ENCODE results near the gene PEAK3.

PEAK3 gene

DNA sequence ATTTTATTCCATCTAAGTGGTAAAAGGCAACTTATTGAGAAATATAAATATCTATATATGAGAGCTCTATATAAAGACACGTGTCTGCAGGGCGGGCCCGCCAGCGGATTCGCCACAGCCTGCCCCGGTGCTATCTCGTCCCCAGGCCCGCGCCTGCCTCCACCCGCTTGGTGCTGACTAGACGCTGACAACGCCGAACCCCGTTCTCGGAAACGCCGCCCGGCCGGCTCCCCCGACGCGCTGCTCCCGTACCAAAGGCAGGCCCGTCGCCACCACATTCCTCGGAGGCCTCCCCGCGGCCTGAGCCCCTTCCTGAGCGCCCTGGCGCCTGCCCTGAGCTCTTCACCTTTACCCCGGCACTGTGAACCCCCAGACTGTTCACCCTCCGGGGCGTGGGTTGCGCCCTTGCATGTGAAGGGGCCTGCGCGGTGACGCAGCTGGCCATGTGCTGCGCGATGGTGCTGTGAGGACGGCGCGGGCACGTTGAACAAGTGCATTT is 51.9 kb downstream of the PEAK3 start:
- no peak overlapping the region for H3K9ac ChIP-seq (ENCODE audit: low read length)
- H3K4me3 ChIP-seq (ENCODE audit: low read length): no peak overlapping the region
- no peaks in the 10 kb centered on the region for H3K9me3 ChIP-seq (ENCODE audit: control insufficient read depth, low read length)
- peaks cover 8% of the 10 kb centered on the region for H3K4me1 ChIP-seq (ENCODE audit: control insufficient read depth, insufficient read depth, low read length)
- peaks cover 66% of the 10 kb centered on the region for H3K36me3 ChIP-seq (ENCODE audit: control insufficient read depth, insufficient read depth, low read length, severe bottlenecking)
- no peaks in the 10 kb centered on the region for H3K27me3 ChIP-seq (replicated peaks; ENCODE audit: control insufficient read depth, insufficient read depth, low read length)
- no peak for DNase-seq (ENCODE audit: low read depth)

- Histone ChIP-seq H3K36me3 (ENCODE audit: control insufficient read depth, insufficient read depth, low read length, severe bottlenecking) (peaks cover 73% of the 10 kb centered on the region), H3K9ac (ENCODE audit: low read length) (no peak overlapping the region), H3K4me3 (ENCODE audit: low read length) (no peak overlapping the region), H3K4me1 (ENCODE audit: control insufficient read depth, insufficient read depth, low read length) (peaks cover 6% of the 10 kb centered on the region), H3K9me3 (ENCODE audit: control insufficient read depth, low read length) (no peaks in the 10 kb centered on the region), H3K27me3 (replicated peaks; ENCODE audit: control insufficient read depth, insufficient read depth, low read length) (no peaks in the 10 kb centered on the region)
- DNase-seq (ENCODE audit: low read depth): no peak
Observed at GRCh38 chr19:2229103-2230032, 52.6 kb downstream of the PEAK3 start.

DNA sequence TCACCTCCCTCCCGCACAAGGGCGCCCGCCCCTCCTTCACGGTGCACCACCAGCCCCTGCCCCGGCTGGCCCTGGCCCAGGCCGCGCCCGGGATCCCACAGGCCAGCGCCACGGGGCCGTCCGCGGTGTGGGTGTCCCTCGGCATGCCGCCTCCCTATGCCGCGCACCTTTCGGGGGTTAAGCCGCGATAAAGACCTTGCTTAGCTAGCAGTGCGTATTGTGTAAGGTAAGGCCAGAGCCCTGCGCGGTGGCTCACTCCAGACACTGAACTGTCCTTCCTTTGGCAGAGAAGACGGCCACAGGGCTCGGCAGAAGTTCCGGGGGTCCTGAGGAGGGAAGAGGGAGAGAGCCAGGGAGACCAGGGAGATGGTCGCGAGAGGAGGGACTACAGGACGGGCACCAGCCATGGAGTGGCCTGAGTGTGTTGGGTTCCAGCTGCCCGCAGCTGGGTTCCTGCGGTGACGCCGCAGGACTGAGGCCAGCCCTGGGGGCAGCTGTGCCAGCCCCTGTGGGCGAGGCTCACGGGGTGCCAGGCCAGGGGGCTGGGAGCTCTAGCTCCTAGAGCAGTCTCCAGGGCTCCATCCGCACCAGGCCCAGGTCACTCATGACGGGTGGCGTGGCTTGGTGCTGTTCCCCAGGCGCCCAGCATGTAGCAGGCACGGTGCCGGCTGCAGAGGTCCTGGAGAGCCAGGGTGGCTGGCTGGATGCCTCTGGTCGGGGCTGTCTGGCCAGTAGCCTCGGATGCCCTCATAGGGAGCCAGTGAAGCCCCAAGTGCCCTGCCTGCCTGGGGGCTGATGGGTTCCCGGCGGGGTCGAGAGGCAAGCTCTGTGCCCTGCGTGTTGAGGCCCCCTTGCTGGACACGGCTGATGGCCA is 53.6 kb downstream of the PEAK3 start:
- peaks cover 75% of the 10 kb centered on the region for H3K36me3 ChIP-seq (ENCODE audit: control insufficient read depth, insufficient read depth, low read length, severe bottlenecking)
- no peaks in the 10 kb centered on the region for H3K27me3 ChIP-seq (replicated peaks; ENCODE audit: control insufficient read depth, insufficient read depth, low read length)
- no peaks in the 10 kb centered on the region for H3K9me3 ChIP-seq (ENCODE audit: control insufficient read depth, low read length)
- H3K4me3 ChIP-seq (ENCODE audit: low read length): no peak overlapping the region
- H3K4me1 ChIP-seq (ENCODE audit: control insufficient read depth, insufficient read depth, low read length): peaks cover 4% of the 10 kb centered on the region
- no peak overlapping the region for H3K9ac ChIP-seq (ENCODE audit: low read length)
- no peak for DNase-seq (ENCODE audit: low read depth)

DNA sequence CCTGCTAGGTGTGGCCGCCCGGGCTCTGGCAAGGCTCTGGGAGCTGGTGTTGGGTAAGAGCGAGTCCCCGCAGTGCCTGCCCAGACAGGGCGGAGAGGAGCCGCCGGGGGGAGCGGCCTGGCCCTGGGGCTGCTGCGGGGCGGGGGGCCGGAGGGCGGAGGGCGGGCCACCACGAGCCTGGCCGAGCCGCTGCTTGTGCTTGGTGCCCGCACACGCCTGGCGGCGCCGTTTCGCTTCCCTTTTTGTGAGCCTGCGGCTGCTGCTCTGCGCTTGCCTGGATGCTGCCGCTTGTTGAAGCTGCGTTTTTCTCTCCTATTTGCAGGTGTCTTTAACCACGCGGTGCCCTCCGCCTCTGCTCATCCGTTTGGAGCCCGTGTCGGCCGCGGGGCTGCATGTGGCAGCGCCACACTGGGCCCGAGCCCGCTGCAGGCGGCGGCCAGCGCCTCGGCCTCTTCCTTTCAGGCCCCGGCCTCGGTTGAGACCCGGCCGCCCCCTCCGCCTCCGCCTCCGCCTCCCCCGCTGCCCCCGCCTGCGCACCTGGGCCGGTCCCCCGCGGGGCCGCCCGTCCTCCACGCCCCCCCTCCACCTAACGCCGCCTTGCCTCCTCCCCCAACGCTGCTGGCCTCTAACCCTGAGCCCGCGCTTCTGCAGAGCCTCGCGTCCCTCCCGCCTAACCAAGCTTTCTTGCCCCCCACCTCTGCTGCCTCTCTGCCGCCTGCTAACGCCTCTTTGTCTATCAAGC is 54.4 kb downstream of the PEAK3 start:
- no peak overlapping the region for H3K9ac ChIP-seq (ENCODE audit: low read length)
- no peak overlapping the region for H3K4me3 ChIP-seq (ENCODE audit: low read length)
- H3K9me3 ChIP-seq (ENCODE audit: control insufficient read depth, low read length): no peaks in the 10 kb centered on the region
- DNase-seq (ENCODE audit: low read depth): no peak
- peaks cover 67% of the 10 kb centered on the region for H3K36me3 ChIP-seq (ENCODE audit: control insufficient read depth, insufficient read depth, low read length, severe bottlenecking)
- H3K27me3 ChIP-seq (replicated peaks; ENCODE audit: control insufficient read depth, insufficient read depth, low read length): no peaks in the 10 kb centered on the region
- peaks cover 4% of the 10 kb centered on the region for H3K4me1 ChIP-seq (ENCODE audit: control insufficient read depth, insufficient read depth, low read length)

DNA sequence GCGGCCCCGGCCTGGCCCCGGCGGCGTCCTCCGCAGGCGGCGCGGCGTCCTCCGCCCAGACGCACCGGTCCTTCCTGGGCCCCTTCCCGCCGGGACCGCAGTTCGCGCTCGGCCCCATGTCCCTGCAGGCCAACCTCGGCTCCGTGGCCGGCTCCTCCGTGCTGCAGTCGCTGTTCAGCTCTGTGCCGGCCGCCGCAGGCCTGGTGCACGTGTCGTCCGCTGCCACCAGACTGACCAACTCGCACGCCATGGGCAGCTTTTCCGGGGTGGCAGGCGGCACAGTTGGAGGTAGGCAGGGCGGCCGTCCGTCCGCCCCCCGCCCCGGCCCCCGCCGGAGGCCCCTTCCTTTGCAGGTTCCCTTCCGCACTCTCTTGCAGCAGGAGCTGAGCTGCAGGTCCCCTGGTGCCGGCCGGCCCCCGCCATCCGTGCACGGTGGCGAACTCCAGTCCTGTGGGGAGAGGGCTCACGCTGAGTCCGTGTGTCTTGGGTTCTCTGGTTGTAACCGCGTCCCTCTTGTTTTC is 55.1 kb downstream of the PEAK3 start:
- Histone ChIP-seq H3K9me3 (ENCODE audit: control insufficient read depth, low read length) (no peaks in the 10 kb centered on the region), H3K4me3 (ENCODE audit: low read length) (no peak overlapping the region), H3K27me3 (replicated peaks; ENCODE audit: control insufficient read depth, insufficient read depth, low read length) (no peaks in the 10 kb centered on the region), H3K9ac (ENCODE audit: low read length) (no peak overlapping the region), H3K36me3 (ENCODE audit: control insufficient read depth, insufficient read depth, low read length, severe bottlenecking) (peaks cover 63% of the 10 kb centered on the region), H3K4me1 (ENCODE audit: control insufficient read depth, insufficient read depth, low read length) (peaks cover 4% of the 10 kb centered on the region)
- no peak for DNase-seq (ENCODE audit: low read depth)

GRCh38 chr19:2226051-2226839 is 55.7 kb downstream of the PEAK3 start:
- no peak for DNase-seq (ENCODE audit: low read depth)
- H3K4me1 ChIP-seq (ENCODE audit: control insufficient read depth, insufficient read depth, low read length): peaks cover 10% of the 10 kb centered on the region
- no peaks in the 10 kb centered on the region for H3K27me3 ChIP-seq (replicated peaks; ENCODE audit: control insufficient read depth, insufficient read depth, low read length)
- peaks cover 63% of the 10 kb centered on the region for H3K36me3 ChIP-seq (ENCODE audit: control insufficient read depth, insufficient read depth, low read length, severe bottlenecking)
- H3K4me3 ChIP-seq (ENCODE audit: low read length): no peak overlapping the region
- no peaks in the 10 kb centered on the region for H3K9me3 ChIP-seq (ENCODE audit: control insufficient read depth, low read length)
- H3K9ac ChIP-seq (ENCODE audit: low read length): no peak overlapping the region

DNA sequence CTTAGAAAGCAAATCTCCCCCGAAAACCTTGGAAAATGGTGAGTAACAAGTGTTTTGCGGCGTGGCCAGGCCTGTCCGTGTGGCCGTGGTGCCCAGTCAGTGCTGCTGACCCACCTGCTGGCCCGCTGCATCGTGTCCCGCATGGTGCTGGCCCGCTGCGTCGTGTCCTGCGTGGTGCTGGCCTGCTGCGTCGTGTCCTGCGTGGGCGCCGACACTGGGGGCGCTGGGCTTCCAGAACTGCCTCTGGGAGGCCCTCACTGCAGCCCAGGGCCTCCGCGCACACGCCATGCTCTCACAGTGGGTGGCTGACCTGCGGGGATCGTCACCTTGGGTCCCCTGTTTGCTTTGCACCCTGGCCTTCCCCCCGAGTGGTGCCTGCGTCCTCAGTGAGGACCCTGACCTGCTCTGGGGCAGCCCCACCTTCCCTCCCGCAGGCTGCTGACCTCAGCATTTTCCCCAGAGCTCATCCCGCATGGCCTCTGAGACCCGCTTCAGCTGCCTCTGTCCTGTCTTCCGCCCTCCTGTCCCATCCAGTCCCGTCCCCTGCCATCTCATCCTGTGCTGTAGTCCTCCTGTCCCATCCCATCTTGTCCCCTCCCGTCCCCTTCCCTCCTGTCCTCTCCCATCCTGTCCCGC is 56.4 kb downstream of the PEAK3 start:
- Histone ChIP-seq H3K4me3 (ENCODE audit: low read length) (no peak overlapping the region), H3K36me3 (ENCODE audit: control insufficient read depth, insufficient read depth, low read length, severe bottlenecking) (peaks cover 61% of the 10 kb centered on the region), H3K9ac (ENCODE audit: low read length) (no peak overlapping the region), H3K4me1 (ENCODE audit: control insufficient read depth, insufficient read depth, low read length) (peaks cover 14% of the 10 kb centered on the region), H3K9me3 (ENCODE audit: control insufficient read depth, low read length) (no peaks in the 10 kb centered on the region), H3K27me3 (replicated peaks; ENCODE audit: control insufficient read depth, insufficient read depth, low read length) (no peaks in the 10 kb centered on the region)
- no peak for DNase-seq (ENCODE audit: low read depth)

GRCh38 chr19:2224754-2225349 is 57.1 kb downstream of the PEAK3 start:
- Histone ChIP-seq H3K27me3 (replicated peaks; ENCODE audit: control insufficient read depth, insufficient read depth, low read length) (no peaks in the 10 kb centered on the region), H3K4me3 (ENCODE audit: low read length) (no peak overlapping the region), H3K9me3 (ENCODE audit: control insufficient read depth, low read length) (no peaks in the 10 kb centered on the region), H3K4me1 (ENCODE audit: control insufficient read depth, insufficient read depth, low read length) (peaks cover 14% of the 10 kb centered on the region), H3K36me3 (ENCODE audit: control insufficient read depth, insufficient read depth, low read length, severe bottlenecking) (peaks cover 61% of the 10 kb centered on the region), H3K9ac (ENCODE audit: low read length) (peak overlapping the region; percentile 29)
- DNase-seq (ENCODE audit: low read depth): no peak
